Upper lobe of left lung (tissue), 6 donors: ENCODE results near the gene ATP11C. TPM values are rescaled to one million over a fixed set of nuclear protein-coding genes. Genes with fewer than 3 reads are reported as not detected.

Experiments
- ATAC-seq, 2 donors: fragments of 200-7000 bp; cut with Tn5 transposase; one replicate each; pipeline ENCODE4 v1.9.1; 2022; ENCODE audit warnings: mild to moderate bottlenecking in 2 of 2, moderate library complexity in 2 of 2; ENCODE audit not compliant: low FRiP score in 2 of 2
- DNase-seq, 2 donors: peaks; one replicate each; pipeline ENCODE4 v3.0.0-alpha.2; 2019 to 2020
- H3K27ac ChIP-seq, 4 donors: fragments of 200-600 bp; sonication (generic); one replicate each; pipeline ENCODE4 v1.5.1; 2016 to 2019
- H3K27me3 ChIP-seq, 4 donors: fragments of 200-600 bp; sonication (generic); one replicate each; pipeline ENCODE4 v1.5.1; 2017 to 2019
- H3K36me3 ChIP-seq, 4 donors: fragments of 200-600 bp; sonication (generic); one replicate each; pipeline ENCODE4 v1.5.1; 2016 to 2019
- H3K4me1 ChIP-seq, 4 donors: fragments of 200-600 bp; sonication (generic); one replicate each; pipeline ENCODE4 v1.5.1; 2018 to 2019
- H3K4me3 ChIP-seq, 4 donors: fragments of 200-600 bp; sonication (generic); one replicate each; pipeline ENCODE4 v1.5.1; 2017 to 2019; ENCODE audit warnings: mild to moderate bottlenecking in 2 of 4, moderate library complexity in 1 of 4
- H3K9me3 ChIP-seq, 4 donors: fragments of 200-600 bp; sonication (generic); one replicate each; pipeline ENCODE4 v1.5.1; 2018 to 2019
- EP300 ChIP-seq, 4 donors: sonication (generic); formaldehyde crosslinking; IDR thresholded peaks; one replicate each; pipeline ENCODE4 v1.5.1; 2017; ENCODE audit warnings: antibody characterized with exemption in 4 of 4, control low read depth in 2 of 4
- POLR2A ChIP-seq, 4 donors: fragments of 450-650 bp; IDR thresholded peaks; one replicate each; pipeline ENCODE4 v1.5.1; 2016 to 2017; ENCODE audit warnings: antibody characterized with exemption in 4 of 4, mild to moderate bottlenecking in 2 of 4
- POLR2AphosphoS5 ChIP-seq, 2 donors: sonication (generic); formaldehyde crosslinking; IDR thresholded peaks; one replicate each; pipeline ENCODE4 v1.5.1; 2017; ENCODE audit warnings: antibody characterized with exemption in 2 of 2
- WGBS, 2 donors: methylation state at CpG; one replicate each; pipeline ENCODE4 v1.1.5; 2017 to 2018; 5-methylcytosine and 5-hydroxymethylcytosine counted together
- total RNA-seq, 6 donors: library from RNA; depleted of rRNA in 4 of 6; stranded (reverse); fragments of >200 nt in 4 of 6; gene quantifications; one replicate each; pipeline versions ENCODE4 v1.1.0 to v1.2.1, GENCODE V29; 2016 to 2021
- TF ChIP-seq, protein P1 (sequence below), 6 experiments: fragments of 450-650 bp in 4 of 6; fragments of 200-600 bp in 2 of 6; sonication (generic) in 2 of 6; IDR thresholded peaks; one replicate each; pipeline ENCODE4 v1.5.1; 2016 to 2019; ENCODE audit warnings: antibody characterized with exemption in 6 of 6
- donor health status: DM: no; HTN: no; CAD: no; lungs with moderate emphysema.
- donor health status: DM: no; HTN: yes; CAD: no; lungs with severe emphysema.

ATP11C gene
- total RNA-seq, 6 donors from 2014 or later = 9.5 to 24.4 (median 15.1) TPM

DNA sequence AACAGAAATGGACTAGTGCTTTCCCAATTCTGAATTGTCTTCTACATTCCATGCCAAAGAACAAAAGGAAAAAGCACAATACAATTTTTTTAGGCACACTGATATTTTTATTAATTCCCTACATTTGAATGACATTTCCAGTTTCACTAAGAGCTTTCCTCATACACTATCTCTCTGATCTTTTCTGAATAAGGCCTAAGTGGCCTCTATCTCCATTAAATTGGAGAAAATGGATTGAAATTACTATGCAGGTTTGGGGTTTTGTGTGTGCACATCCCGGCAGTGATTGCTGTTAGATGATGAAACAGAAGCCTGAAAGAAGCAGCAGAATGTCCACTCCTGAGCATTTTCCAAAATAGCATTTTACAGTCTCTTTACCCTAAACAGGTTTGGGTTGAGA lies 104.0 kb downstream of the ATP11C start:
- no peak for DNase-seq
- H3K36me3 ChIP-seq = no peaks in the 10 kb centered on the region
- ATAC-seq = no peak
- WGBS, 2 donors = 79 to 92% methylated on average over 1 of the region's 1 CpG
- TF ChIP-seq POLR2AphosphoS5 (IDR thresholded peaks at IDR 0.05) (no peak), EP300 (IDR thresholded peaks at IDR 0.05) (no peak), POLR2A (IDR thresholded peaks at IDR 0.05) (no peak)
- TF ChIP-seq, protein P1, sequence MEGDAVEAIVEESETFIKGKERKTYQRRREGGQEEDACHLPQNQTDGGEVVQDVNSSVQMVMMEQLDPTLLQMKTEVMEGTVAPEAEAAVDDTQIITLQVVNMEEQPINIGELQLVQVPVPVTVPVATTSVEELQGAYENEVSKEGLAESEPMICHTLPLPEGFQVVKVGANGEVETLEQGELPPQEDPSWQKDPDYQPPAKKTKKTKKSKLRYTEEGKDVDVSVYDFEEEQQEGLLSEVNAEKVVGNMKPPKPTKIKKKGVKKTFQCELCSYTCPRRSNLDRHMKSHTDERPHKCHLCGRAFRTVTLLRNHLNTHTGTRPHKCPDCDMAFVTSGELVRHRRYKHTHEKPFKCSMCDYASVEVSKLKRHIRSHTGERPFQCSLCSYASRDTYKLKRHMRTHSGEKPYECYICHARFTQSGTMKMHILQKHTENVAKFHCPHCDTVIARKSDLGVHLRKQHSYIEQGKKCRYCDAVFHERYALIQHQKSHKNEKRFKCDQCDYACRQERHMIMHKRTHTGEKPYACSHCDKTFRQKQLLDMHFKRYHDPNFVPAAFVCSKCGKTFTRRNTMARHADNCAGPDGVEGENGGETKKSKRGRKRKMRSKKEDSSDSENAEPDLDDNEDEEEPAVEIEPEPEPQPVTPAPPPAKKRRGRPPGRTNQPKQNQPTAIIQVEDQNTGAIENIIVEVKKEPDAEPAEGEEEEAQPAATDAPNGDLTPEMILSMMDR (IDR thresholded peaks at IDR 0.05) = no peak
- H3K4me1 ChIP-seq = peaks cover 2 to 15% (median 11%) of the 10 kb centered on the region in 4 donors
- no peak overlapping the region for H3K4me3 ChIP-seq
- no peaks in the 10 kb centered on the region for H3K9me3 ChIP-seq
- no peaks in the 10 kb centered on the region for H3K27me3 ChIP-seq
- no peak overlapping the region for H3K27ac ChIP-seq

DNA sequence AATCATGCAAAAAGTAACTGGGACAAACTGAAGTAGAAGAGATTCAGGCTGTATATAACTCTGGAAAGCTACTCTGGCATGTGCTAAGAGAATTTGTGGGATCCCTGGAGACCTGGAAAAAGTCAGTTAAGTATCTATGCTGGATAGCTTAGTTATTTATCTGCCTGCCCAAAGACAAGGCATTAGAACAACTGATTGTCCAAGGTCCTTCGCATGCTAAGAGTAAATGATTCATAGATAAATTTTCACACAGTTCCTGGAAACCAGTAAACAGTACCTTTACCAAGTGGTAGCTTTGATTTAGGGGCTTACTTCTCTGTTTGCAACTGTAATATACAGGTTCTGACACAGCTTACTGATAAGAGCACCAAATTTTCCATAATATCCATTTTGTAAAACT lies 104.8 kb downstream of the ATP11C start:
- H3K27ac ChIP-seq = no peak overlapping the region
- peaks cover 2 to 15% (median 11%) of the 10 kb centered on the region in 4 donors for H3K4me1 ChIP-seq
- H3K4me3 ChIP-seq = no peak overlapping the region
- DNase-seq (no peak), ATAC-seq (no peak)
- TF ChIP-seq, protein P1 (IDR thresholded peaks at IDR 0.05) = no peak
- no peak for TF ChIP-seq EP300 (IDR thresholded peaks at IDR 0.05)
- TF ChIP-seq POLR2AphosphoS5 (IDR thresholded peaks at IDR 0.05) = no peak
- TF ChIP-seq POLR2A (IDR thresholded peaks at IDR 0.05) = no peak
- H3K27me3 ChIP-seq = no peaks in the 10 kb centered on the region
- no peaks in the 10 kb centered on the region for H3K9me3 ChIP-seq
- WGBS, 2 donors = 75 to 79% methylated on average over 1 of the region's 1 CpG
- no peaks in the 10 kb centered on the region for H3K36me3 ChIP-seq

DNA sequence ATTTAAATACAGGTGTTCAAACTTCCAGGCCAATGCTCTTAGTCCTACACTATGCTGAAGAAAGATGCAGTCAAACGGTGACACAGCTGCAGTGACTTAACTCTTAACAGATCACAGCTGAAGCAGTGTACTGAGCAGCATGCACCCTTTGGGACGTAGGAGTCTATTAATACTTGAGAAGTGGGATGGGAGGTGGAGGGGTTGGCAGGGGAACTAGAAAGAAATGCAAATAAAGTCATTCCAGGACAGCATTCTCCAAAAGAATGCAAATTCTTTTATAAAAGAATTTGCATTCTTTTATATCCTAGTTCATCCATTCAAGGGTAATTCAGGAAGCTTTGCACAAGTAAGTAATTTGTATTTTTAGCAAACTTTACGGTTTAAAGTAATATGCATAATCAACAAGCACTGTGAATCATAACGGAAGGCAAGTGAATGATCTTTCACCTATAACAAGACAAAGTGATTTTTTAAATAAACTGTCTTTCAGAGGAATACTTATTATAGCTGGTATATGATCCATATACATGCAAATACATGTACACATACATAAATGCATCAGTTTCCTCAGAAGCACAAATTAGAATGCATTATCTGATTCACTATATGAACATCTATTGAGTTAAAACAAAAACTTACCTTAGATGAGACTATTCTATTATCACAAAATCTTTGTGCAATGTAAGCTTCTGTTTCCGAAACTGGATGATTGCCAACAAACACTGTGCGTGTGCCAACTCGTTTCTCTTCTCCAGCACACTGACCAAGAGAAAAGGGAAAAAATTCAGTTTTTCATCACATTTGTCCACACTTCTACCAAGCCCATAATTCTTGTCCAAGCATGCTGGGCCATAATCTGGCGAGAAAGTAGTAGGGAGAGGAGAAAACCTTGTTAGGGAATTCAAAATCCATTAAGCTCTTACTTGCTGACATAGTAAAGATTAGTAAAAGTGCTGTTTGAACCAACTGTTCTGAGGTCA lies 106.5 kb downstream of the ATP11C start:
- Histone ChIP-seq H3K36me3 (no peaks in the 10 kb centered on the region), H3K9me3 (no peaks in the 10 kb centered on the region), H3K4me1 (peaks cover 2 to 11% (median 6%) of the 10 kb centered on the region in 4 donors), H3K4me3 (no peak overlapping the region), H3K27me3 (no peaks in the 10 kb centered on the region), H3K27ac (no peak overlapping the region)
- TF ChIP-seq POLR2AphosphoS5 (IDR thresholded peaks at IDR 0.05) (no peak), POLR2A (IDR thresholded peaks at IDR 0.05) (no peak), EP300 (IDR thresholded peaks at IDR 0.05) (no peak)
- TF ChIP-seq, protein P1 (IDR thresholded peaks at IDR 0.05) = no peak
- DNase-seq = no peak
- whole genome bisulfite sequencing, 2 donors = 27 to 46% methylated on average over 8 of the region's 8 CpGs
- ATAC-seq = no peak

DNA sequence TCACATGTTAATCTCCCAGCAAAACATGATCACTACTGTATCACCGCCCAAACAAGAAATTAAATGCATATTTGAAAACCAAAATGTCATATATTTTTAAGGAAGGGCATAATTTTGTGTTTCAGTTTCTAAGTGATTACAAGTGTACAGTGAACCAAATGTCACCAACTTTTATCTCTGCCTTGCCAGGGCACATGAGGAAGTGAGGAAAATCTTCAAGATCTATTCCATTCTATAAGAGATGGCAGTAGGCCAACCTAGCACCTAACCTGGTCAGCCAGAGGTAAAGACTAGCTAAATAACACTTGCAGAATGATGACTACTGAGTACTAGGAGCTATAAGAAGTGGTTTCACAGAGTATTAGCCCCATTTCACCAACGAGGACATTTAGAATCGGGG lies 107.2 kb downstream of the ATP11C start:
- WGBS, 2 donors = 76 to 94% methylated on average over 3 of the region's 3 CpGs
- no peaks in the 10 kb centered on the region for H3K27me3 ChIP-seq
- H3K36me3 ChIP-seq = no peaks in the 10 kb centered on the region
- peaks cover 0 to 11% (median 4%) of the 10 kb centered on the region in 4 donors for H3K4me1 ChIP-seq
- no peaks in the 10 kb centered on the region for H3K9me3 ChIP-seq
- TF ChIP-seq EP300 (IDR thresholded peaks at IDR 0.05) = no peak
- TF ChIP-seq POLR2AphosphoS5 (IDR thresholded peaks at IDR 0.05) = no peak
- TF ChIP-seq, protein P1 (IDR thresholded peaks at IDR 0.05) = no peak
- no peak for TF ChIP-seq POLR2A (IDR thresholded peaks at IDR 0.05)
- DNase-seq (no peak), ATAC-seq (no peak)
- H3K4me3 ChIP-seq = no peak overlapping the region
- no peak overlapping the region for H3K27ac ChIP-seq
